Measurements from ENCODE around the gene LINC00305.

Gene LINC00305

DNA sequence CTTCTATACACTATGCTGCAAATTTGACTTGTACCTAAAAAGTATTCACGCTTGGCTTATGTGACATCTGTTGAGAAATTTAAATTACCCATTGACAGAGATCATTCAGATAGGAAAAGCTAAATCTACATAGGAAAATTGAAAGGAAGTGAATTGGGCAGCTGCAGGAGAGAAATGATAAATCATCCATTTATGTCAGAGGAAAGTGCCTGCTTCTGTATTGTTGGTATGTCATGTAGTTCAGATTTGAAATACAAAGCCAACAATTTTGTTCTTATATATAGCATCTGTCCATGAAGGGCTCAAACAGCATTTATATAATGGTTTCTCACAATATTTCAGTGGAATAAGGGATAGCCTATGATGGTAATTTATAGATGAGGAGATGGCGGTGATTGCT lies 17.6 kb downstream of the LINC00305 start:
- H3K27me3 ChIP-seq (ENCODE audit: insufficient read depth, low read depth, severe bottlenecking) = no peaks in the 10 kb centered on the region
- TF ChIP-seq, protein P1, sequence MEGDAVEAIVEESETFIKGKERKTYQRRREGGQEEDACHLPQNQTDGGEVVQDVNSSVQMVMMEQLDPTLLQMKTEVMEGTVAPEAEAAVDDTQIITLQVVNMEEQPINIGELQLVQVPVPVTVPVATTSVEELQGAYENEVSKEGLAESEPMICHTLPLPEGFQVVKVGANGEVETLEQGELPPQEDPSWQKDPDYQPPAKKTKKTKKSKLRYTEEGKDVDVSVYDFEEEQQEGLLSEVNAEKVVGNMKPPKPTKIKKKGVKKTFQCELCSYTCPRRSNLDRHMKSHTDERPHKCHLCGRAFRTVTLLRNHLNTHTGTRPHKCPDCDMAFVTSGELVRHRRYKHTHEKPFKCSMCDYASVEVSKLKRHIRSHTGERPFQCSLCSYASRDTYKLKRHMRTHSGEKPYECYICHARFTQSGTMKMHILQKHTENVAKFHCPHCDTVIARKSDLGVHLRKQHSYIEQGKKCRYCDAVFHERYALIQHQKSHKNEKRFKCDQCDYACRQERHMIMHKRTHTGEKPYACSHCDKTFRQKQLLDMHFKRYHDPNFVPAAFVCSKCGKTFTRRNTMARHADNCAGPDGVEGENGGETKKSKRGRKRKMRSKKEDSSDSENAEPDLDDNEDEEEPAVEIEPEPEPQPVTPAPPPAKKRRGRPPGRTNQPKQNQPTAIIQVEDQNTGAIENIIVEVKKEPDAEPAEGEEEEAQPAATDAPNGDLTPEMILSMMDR (IDR thresholded peaks at IDR 0.05; ENCODE audit: low read depth, low read length) = no peak
- H3K36me3 ChIP-seq = no peaks in the 10 kb centered on the region
- no peak for DNase-seq
- H3K9me3 ChIP-seq (ENCODE audit: severe bottlenecking) = no peaks in the 10 kb centered on the region
- no peak overlapping the region for H3K27ac ChIP-seq
- no peak overlapping the region for H3K4me3 ChIP-seq (ENCODE audit: low read depth, low read length)

DNA sequence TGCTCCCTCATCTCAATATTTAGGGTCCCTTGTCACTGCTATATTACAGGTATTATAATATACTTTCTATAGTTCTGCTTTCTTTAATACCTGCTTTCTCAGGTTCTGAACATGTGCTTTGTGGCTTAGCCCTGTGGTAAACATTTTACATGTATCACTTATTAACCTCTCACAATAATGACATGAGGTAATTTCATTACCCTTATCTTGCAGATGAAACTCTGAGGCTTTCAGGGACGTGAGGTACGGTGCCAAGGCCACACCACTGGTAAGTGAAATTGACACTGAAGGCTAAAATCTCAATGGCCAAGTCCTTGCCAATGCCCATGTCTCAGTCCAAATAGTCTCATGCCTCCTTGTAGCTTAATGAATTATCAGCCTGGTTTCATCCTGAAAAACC lies 21.7 kb downstream of the LINC00305 start:
- no peaks in the 10 kb centered on the region for H3K9me3 ChIP-seq (ENCODE audit: severe bottlenecking)
- H3K4me3 ChIP-seq (ENCODE audit: low read depth, low read length) = no peak overlapping the region
- TF ChIP-seq, protein P1 (IDR thresholded peaks at IDR 0.05; ENCODE audit: low read depth, low read length) = no peak
- H3K27me3 ChIP-seq (ENCODE audit: insufficient read depth, low read depth, severe bottlenecking) = no peaks in the 10 kb centered on the region
- no peaks in the 10 kb centered on the region for H3K36me3 ChIP-seq
- no peak for DNase-seq
- no peak overlapping the region for H3K27ac ChIP-seq

DNA sequence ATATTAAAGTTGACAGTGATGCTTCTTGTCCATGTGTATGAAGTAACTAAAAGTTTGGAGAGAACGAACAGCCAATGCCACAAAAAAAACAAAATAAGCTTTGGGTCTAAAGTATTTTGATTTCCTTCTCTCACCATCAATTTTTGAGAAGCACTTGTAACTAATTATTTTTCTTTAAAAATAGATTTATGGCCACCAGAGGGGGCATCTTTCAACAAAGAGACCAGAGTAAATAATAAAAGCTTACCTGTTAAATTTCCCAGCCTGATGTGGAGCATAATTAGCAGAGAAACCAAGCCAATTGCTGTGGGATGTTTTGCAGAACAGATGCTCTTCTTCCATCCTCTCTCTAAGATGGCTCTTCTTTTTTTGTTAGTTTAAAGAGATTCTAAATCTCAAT lies 29.0 kb downstream of the LINC00305 start:
- no peaks in the 10 kb centered on the region for H3K9me3 ChIP-seq (ENCODE audit: severe bottlenecking)
- DNase-seq = no peak
- no peaks in the 10 kb centered on the region for H3K27me3 ChIP-seq (ENCODE audit: insufficient read depth, low read depth, severe bottlenecking)
- no peaks in the 10 kb centered on the region for H3K36me3 ChIP-seq
- TF ChIP-seq, protein P1 (IDR thresholded peaks at IDR 0.05; ENCODE audit: low read depth, low read length) = no peak
- no peak overlapping the region for H3K4me3 ChIP-seq (ENCODE audit: low read depth, low read length)
- no peak overlapping the region for H3K27ac ChIP-seq

DNA sequence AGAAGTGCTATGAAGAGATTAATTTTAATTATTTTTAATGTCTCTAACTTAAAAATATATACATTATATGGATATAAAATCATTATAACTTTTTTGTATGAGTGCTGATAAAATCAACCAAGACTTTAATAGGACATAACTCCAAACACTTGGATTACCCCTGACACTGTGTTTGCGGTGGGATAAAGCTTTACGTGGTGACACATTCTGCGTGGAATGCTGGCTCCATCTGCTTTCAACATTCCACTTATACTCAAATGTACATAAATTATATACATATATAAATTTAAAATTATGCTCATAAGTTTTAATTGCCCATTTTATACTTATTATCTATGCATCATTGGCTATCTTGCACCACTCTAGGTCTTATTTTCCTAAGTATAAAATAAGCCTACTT lies 30.5 kb downstream of the LINC00305 start:
- no peaks in the 10 kb centered on the region for H3K36me3 ChIP-seq
- DNase-seq = no peak
- H3K9me3 ChIP-seq (ENCODE audit: severe bottlenecking) = no peaks in the 10 kb centered on the region
- no peak overlapping the region for H3K4me3 ChIP-seq (ENCODE audit: low read depth, low read length)
- TF ChIP-seq, protein P1 (IDR thresholded peaks at IDR 0.05; ENCODE audit: low read depth, low read length) = no peak
- H3K27ac ChIP-seq = no peak overlapping the region
- H3K27me3 ChIP-seq (ENCODE audit: insufficient read depth, low read depth, severe bottlenecking) = no peaks in the 10 kb centered on the region

DNA sequence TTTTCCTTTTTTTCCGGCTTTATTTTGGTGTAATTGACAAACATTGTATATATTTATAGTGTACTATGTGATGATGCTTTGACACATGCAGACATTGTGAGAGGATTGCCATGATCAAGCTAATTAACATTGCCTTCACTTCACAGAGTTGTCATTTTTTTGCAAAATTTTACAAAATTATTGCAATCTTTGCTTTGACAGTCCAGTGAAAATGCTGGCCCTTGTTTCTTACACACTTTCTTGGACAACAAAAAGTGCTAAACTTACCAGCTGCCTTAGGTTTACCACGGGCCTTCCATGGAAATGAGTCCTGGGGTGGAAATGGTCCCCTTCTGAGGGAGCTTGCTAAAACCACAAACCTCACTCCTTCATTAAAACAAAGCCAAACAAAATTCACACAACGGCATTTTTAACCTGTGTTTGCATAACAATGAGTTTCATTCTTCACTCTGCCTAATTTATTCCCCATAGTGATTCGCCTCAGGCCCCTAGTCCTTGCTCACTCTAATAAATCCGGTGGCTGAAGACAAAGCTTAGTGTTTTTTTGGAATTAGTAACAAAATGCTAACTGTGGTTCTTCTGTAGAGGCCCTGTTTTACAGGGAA lies 32.2 kb downstream of the LINC00305 start:
- Histone ChIP-seq H3K27ac (no peak overlapping the region), H3K27me3 (ENCODE audit: insufficient read depth, low read depth, severe bottlenecking) (no peaks in the 10 kb centered on the region), H3K36me3 (no peaks in the 10 kb centered on the region), H3K9me3 (ENCODE audit: severe bottlenecking) (no peaks in the 10 kb centered on the region), H3K4me3 (ENCODE audit: low read depth, low read length) (no peak overlapping the region)
- TF ChIP-seq, protein P1 (IDR thresholded peaks at IDR 0.05; ENCODE audit: low read depth, low read length) = no peak
- no peak for DNase-seq

DNA sequence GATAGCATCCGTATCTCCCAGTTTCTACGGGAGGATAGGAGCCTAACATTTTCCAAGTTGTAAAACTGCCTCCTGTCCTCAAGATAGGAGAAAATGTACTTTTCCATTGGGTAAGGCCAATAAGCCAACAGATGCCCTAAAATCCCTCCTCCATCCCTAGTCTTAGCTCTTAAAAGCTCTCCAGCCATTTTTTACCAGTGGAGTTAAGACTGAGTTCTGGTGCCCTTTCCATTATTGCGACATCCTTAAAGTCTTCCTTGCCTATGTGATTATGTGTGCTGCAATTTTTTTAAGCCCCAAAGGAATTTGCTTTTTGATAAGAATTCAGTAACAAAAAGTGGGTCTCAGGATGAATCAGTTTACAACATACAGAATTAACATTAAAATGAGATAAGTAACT lies 33.0 kb downstream of the LINC00305 start:
- Histone ChIP-seq H3K4me3 (ENCODE audit: low read depth, low read length) (no peak overlapping the region), H3K9me3 (ENCODE audit: severe bottlenecking) (no peaks in the 10 kb centered on the region), H3K27ac (no peak overlapping the region), H3K27me3 (ENCODE audit: insufficient read depth, low read depth, severe bottlenecking) (no peaks in the 10 kb centered on the region), H3K36me3 (no peaks in the 10 kb centered on the region)
- no peak for DNase-seq
- TF ChIP-seq, protein P1 (IDR thresholded peaks at IDR 0.05; ENCODE audit: low read depth, low read length) = no peak

All from WERI-Rb-1 (cell line).